ENCODE data around the gene PRKCZ.

DNA sequence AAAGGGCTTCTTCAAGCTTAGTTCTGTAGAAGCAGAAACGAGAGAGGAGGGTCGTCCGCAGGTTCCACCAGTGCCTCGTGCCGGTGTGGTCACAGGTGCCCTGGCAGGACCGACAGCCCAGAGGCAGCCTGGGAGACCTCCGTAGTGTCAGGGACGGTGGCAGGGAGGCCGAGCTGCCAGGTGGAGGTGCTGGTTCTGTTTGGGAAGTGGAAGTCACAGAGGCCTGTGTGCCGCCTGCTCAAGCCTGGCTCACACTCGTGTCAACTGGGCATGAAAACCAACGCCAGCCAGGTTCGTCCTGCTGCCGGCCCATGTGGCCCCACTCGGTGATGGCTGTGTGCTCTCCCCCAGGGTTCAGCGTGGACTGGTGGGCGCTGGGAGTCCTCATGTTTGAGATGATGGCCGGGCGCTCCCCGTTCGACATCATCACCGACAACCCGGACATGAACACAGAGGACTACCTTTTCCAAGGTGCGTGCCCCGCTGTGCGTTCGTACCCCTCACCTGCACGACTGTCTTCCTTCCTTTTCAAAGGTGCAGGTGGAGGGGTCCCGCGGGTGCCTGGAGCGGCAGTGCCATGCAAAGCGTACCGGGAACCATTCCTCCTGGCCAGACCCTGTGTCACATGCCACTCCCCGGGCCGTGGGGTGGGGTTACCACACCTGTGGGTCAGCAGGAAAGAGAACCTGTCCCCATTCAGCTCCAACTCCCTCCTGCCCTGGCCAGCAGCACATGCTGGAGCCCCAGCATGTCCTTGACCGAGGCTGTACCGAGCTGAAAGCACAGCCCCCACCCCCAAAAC is 123.5 kb downstream of the PRKCZ start:
- TF ChIP-seq, protein P1, sequence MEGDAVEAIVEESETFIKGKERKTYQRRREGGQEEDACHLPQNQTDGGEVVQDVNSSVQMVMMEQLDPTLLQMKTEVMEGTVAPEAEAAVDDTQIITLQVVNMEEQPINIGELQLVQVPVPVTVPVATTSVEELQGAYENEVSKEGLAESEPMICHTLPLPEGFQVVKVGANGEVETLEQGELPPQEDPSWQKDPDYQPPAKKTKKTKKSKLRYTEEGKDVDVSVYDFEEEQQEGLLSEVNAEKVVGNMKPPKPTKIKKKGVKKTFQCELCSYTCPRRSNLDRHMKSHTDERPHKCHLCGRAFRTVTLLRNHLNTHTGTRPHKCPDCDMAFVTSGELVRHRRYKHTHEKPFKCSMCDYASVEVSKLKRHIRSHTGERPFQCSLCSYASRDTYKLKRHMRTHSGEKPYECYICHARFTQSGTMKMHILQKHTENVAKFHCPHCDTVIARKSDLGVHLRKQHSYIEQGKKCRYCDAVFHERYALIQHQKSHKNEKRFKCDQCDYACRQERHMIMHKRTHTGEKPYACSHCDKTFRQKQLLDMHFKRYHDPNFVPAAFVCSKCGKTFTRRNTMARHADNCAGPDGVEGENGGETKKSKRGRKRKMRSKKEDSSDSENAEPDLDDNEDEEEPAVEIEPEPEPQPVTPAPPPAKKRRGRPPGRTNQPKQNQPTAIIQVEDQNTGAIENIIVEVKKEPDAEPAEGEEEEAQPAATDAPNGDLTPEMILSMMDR (conservative IDR thresholded peaks at IDR 0.05; ENCODE audit: low read length): no peak
- TF ChIP-seq EZH2phosphoT487 (IDR thresholded peaks at IDR 0.05; ENCODE audit: borderline replicate concordance, low read depth, low read length): no peak
